ENCODE data around the gene ZNF683. TPM values are rescaled to one million over a fixed set of nuclear protein-coding genes. Genes with fewer than 3 reads are reported as not detected.
A peak's percentile ranks its signal among the peaks of the same experiment; 100 is the strongest.

The ZNF683 gene
- total and polyA plus RNA-seq, 5 donors, result 0.23 TPM; not detected in 4

DNA sequence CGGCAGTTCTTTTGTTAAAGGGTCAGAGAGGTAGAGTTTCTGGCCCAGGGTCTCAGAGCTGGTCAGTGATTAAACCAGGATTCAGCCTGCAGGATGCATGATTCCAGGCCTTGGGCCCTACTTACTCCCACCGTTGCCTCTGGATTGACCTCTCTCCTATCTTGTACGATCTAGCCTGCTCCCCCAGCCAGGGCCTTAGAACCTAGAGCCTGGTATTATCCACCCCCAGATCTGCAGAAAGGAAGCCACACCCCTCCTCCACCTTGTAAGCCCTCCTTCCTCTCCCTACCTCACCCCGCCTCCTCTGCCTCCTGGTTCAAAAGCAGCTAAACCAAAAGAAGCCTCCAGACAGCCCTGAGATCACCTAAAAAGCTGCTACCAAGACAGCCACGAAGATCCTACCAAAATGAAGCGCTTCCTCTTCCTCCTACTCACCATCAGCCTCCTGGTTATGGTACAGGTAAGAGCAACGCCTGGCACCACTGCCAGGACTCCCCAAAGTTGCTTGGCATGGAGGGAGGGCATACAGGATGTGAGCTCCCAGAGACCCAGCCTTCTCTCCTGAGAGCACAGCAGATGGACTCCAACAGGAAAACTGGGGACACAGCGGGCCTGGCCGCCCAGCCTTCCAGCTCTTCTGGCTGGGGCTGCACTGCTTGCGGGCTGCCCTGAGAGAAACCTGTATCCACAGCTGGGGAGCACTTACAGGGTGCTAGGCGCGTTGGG is 54.8 kb downstream of the ZNF683 start, which contains the start of gene CD52:
Gene CD52 (plus strand): TSS at position 347 of the 726 bp plus-strand sequence. CDS start 60 bp downstream, at position 407.
- no peak within 1 kb of the TSS for H3K4me3 ChIP-seq (ENCODE audit: low read length)
- DNase-seq, result peak in 1 of 3 donors; percentile 38
- H3K9me3 ChIP-seq (ENCODE audit: control insufficient read depth, low read length), result no peaks in the 10 kb centered on the region
- H3K27ac ChIP-seq (ENCODE audit: low read length), result no peak within 1 kb of the TSS
- no peaks in the 10 kb centered on the region for H3K27me3 ChIP-seq (ENCODE audit: control insufficient read depth, insufficient read depth)
- WGBS, result 67% methylated on average over 12 of the region's 12 CpGs
- peaks cover 4% of the 10 kb centered on the region for H3K4me1 ChIP-seq (ENCODE audit: control insufficient read depth, insufficient read depth, low read length)
- intact Hi-C loops (cut with DNase I), result loop anchor here in 1 of 4 donors (5.0 kb wide), 1 partner anchor 35 kb away; the partner anchor contains the start of gene SH3BGRL3
- ATAC-seq, result peak in 1 of 2 donors; percentile 13

GRCh38 chr1:26317146-26317545 is 55.4 kb downstream of the ZNF683 start:
- peaks cover 4% of the 10 kb centered on the region for H3K4me1 ChIP-seq (ENCODE audit: control insufficient read depth, insufficient read depth, low read length)
- 87% methylated on average over 2 of the region's 2 CpGs for WGBS
- H3K9me3 ChIP-seq (ENCODE audit: control insufficient read depth, low read length), result no peaks in the 10 kb centered on the region
- no peak overlapping the region for H3K4me3 ChIP-seq (ENCODE audit: low read length)
- no peaks in the 10 kb centered on the region for H3K27me3 ChIP-seq (ENCODE audit: control insufficient read depth, insufficient read depth)
- ATAC-seq (no peak), DNase-seq (peak in 1 of 3 donors; percentile 4)
- intact Hi-C loops (cut with DNase I), result loop anchor here in 1 of 4 donors (5.0 kb wide), 1 partner anchor 35 kb away; the partner anchor contains the start of gene SH3BGRL3
- no peak overlapping the region for H3K27ac ChIP-seq (ENCODE audit: low read length)

- 85% methylated on average over 8 of the region's 8 CpGs for WGBS
- peaks cover under 1% of the 10 kb centered on the region for H3K4me1 ChIP-seq (ENCODE audit: control insufficient read depth, insufficient read depth, low read length)
These were observed 56.4 kb downstream of the ZNF683 start for GRCh38 chr1:26315874-26316850.

GRCh38 chr1:26314501-26314900 is 58.0 kb downstream of the ZNF683 start:
- no peak overlapping the region for H3K27ac ChIP-seq (ENCODE audit: low read length)

More at GRCh38 chr1:26315874-26316850, 56.4 kb downstream of the ZNF683 start:
- Histone ChIP-seq H3K27me3 (ENCODE audit: control insufficient read depth, insufficient read depth) (no peaks in the 10 kb centered on the region), H3K4me3 (ENCODE audit: low read length) (no peak overlapping the region), H3K27ac (ENCODE audit: low read length) (no peak overlapping the region), H3K9me3 (ENCODE audit: control insufficient read depth, low read length) (no peaks in the 10 kb centered on the region)
- ATAC-seq (no peak), DNase-seq (peak in 1 of 3 donors; percentile 7)
- intact Hi-C loops (cut with DNase I), result loop anchor here in 1 of 4 donors (5.0 kb wide), 1 partner anchor 34 kb away; the partner anchor contains the start of gene SH3BGRL3

More at GRCh38 chr1:26314501-26314900, 58.0 kb downstream of the ZNF683 start:
- DNase-seq (no peak), ATAC-seq (no peak)
- intact Hi-C loops (cut with DNase I), result no loop called here
- no peak overlapping the region for H3K4me3 ChIP-seq (ENCODE audit: low read length)
- no peaks in the 10 kb centered on the region for H3K4me1 ChIP-seq (ENCODE audit: control insufficient read depth, insufficient read depth, low read length)
- 84% methylated on average over 5 of the region's 5 CpGs for WGBS
- H3K27me3 ChIP-seq (ENCODE audit: control insufficient read depth, insufficient read depth), result no peaks in the 10 kb centered on the region
- H3K9me3 ChIP-seq (ENCODE audit: control insufficient read depth, low read length), result no peaks in the 10 kb centered on the region

Other genes with a start within 250 kb of the ZNF683 start
- 1 to 10 TPM; 1.9 to 2.7 (median 2.5) TPM for gene FAM110D, start 213.7 kb downstream of the ZNF683 start, total RNA-seq
- gene FAM110D, start 213.7 kb downstream of the ZNF683 start, polyA plus RNA-seq, result 4.2 TPM
- not detected for gene C1orf232, start 203.8 kb downstream of the ZNF683 start, total RNA-seq
- not detected for gene C1orf232, start 203.8 kb downstream of the ZNF683 start, polyA plus RNA-seq
- 10 to 100 TPM; 14.4 to 24.2 (median 20.5) TPM for gene ZNF593, start 202.8 kb downstream of the ZNF683 start, total RNA-seq
- 31.9 TPM for gene ZNF593, start 202.8 kb downstream of the ZNF683 start, polyA plus RNA-seq
- gene ZNF593OS, start 200.9 kb downstream of the ZNF683 start, total RNA-seq, result not detected
- 0.18 TPM for gene ZNF593OS, start 200.9 kb downstream of the ZNF683 start, polyA plus RNA-seq
- gene CNKSR1, start 195.3 kb downstream of the ZNF683 start, total RNA-seq, result 1 to 10 TPM in 3 of 4 donors, under 1 TPM in 1; 0.62 to 1.8 (median 1.4) TPM
- 0.86 TPM for gene CNKSR1, start 195.3 kb downstream of the ZNF683 start, polyA plus RNA-seq
- not detected for gene CATSPER4, start 182.1 kb downstream of the ZNF683 start, total RNA-seq
- not detected for gene CATSPER4, start 182.1 kb downstream of the ZNF683 start, polyA plus RNA-seq
- gene CEP85, start 138.6 kb downstream of the ZNF683 start, total RNA-seq, result 10 to 100 TPM; 18.9 to 56.2 (median 32.9) TPM
- gene CEP85, start 138.6 kb downstream of the ZNF683 start, polyA plus RNA-seq, result 20.7 TPM
- gene SH3BGRL3, start 92.7 kb downstream of the ZNF683 start, total RNA-seq, result 10 to 100 TPM; 28.9 to 71.3 (median 51.1) TPM
- gene SH3BGRL3, start 92.7 kb downstream of the ZNF683 start, polyA plus RNA-seq, result 41.9 TPM
- 10 to 100 TPM; 13.7 to 18.5 (median 16.0) TPM for gene UBXN11, start 66.1 kb downstream of the ZNF683 start, total RNA-seq
- gene UBXN11, start 66.1 kb downstream of the ZNF683 start, polyA plus RNA-seq, result 13.3 TPM
- gene CD52, start 54.8 kb downstream of the ZNF683 start, total RNA-seq, result 1 to 10 TPM; 1.8 to 5.7 (median 4.1) TPM
- gene CD52, start 54.8 kb downstream of the ZNF683 start, polyA plus RNA-seq, result 4.5 TPM
- gene CRYBG2, start 18.6 kb downstream of the ZNF683 start, total RNA-seq, result not detected
- not detected for gene CRYBG2, start 18.6 kb downstream of the ZNF683 start, polyA plus RNA-seq
- not detected for gene LIN28A, start 38.1 kb upstream of the ZNF683 start, total RNA-seq
- not detected for gene LIN28A, start 38.1 kb upstream of the ZNF683 start, polyA plus RNA-seq
- gene DHDDS, start 59.6 kb upstream of the ZNF683 start, total RNA-seq, result 10 to 100 TPM; 27.0 to 34.0 (median 30.0) TPM
- 21.5 TPM for gene DHDDS, start 59.6 kb upstream of the ZNF683 start, polyA plus RNA-seq
- 100 to 1,000 TPM; 125 to 176 (median 136) TPM for gene HMGN2, start 99.7 kb upstream of the ZNF683 start, total RNA-seq
- 152 TPM for gene HMGN2, start 99.7 kb upstream of the ZNF683 start, polyA plus RNA-seq
- 1 to 10 TPM; 2.7 to 7.0 (median 5.6) TPM for gene RPS6KA1, start 157.0 kb upstream of the ZNF683 start, total RNA-seq
- gene RPS6KA1, start 157.0 kb upstream of the ZNF683 start, polyA plus RNA-seq, result 2.0 TPM